Endothelial cell of umbilical vein (primary cell): ENCODE results near the gene WRAP73. TPM values are rescaled to one million over a fixed set of nuclear protein-coding genes. Genes with fewer than 3 reads are reported as not detected.

Experiments
- BruUV-seq: library from RNA; stranded (reverse); fragments of 400-500 nt; replicated peaks from 2 replicates; lab custom pipeline; 2021; lab: Mats Ljungman, UMichigan
- CTCF ChIA-PET: fragments of 300-600, 350-600 bp; sonication (Branson Sonifier 250); formaldehyde crosslinking; loops from one replicate; lab custom pipeline; 2021; ENCODE audit warnings: antibody characterized with exemption, inconsistent platforms; lab: Charles Lee
- POLR2A ChIA-PET: fragments of 300-600, 350-600 bp; sonication (Branson Sonifier 250); formaldehyde crosslinking; loops from one replicate; lab custom pipeline; 2021; ENCODE audit warnings: antibody characterized with exemption, inconsistent platforms; lab: Charles Lee
- DNase-seq: peaks from one replicate; pipeline ENCODE4 v3.0.0-alpha.2; 2011; ENCODE audit warnings: low read depth, low spot score
- FAIRE-seq: peaks from 2 replicates; lab custom pipeline; 2011; peaks lifted over from hg19 to GRCh38; lab: Jason Lieb, UNC
- H2AFZ ChIP-seq: 2 replicates; pipeline ENCODE4 v1.6.0; 2012; ENCODE audit warnings: low read depth, low read length, control low read depth, inconsistent platforms
- H3K27ac ChIP-seq: 2 replicates; pipeline ENCODE4 v1.5.1; 2011; ENCODE audit warnings: low read depth, mild to moderate bottlenecking, control low read depth, low read length, moderate library complexity; ENCODE audit not compliant: insufficient read depth
- H3K27me3 ChIP-seq, 2 experiments: 2 replicates each; pipeline versions ENCODE4 v1.6.0 to v1.6.1; 2011; ENCODE audit warnings: low read length in 2 of 2, mixed read lengths in 1 of 2; ENCODE audit not compliant: control insufficient read depth in 2 of 2, insufficient read depth in 2 of 2
- H3K36me3 ChIP-seq, 2 experiments: 2 replicates in 1 of 2; 3 replicates in 1 of 2; pipeline ENCODE4 v1.5.1; 2011; ENCODE audit warnings: low read length in 2 of 2, mild to moderate bottlenecking in 1 of 2, moderate library complexity in 1 of 2; ENCODE audit not compliant: control insufficient read depth in 2 of 2, insufficient read depth in 2 of 2; ENCODE audit errors: extremely low read depth in 1 of 2
- H3K4me1 ChIP-seq: 3 replicates; pipeline ENCODE4 v1.5.1; 2011; ENCODE audit warnings: mild to moderate bottlenecking, low read length; ENCODE audit not compliant: control insufficient read depth, insufficient read depth; ENCODE audit errors: extremely low read depth
- H3K4me2 ChIP-seq: 2 replicates; pipeline ENCODE4 v1.6.1; 2011; ENCODE audit warnings: low read length, control low read depth, mixed read lengths; ENCODE audit not compliant: insufficient read depth
- H3K4me3 ChIP-seq, 3 experiments: fragments of 200-600 bp in 1 of 3; sonication (generic), shearing (Covaris generic) in 1 of 3; replicated peaks in 1 of 3; 2 replicates each; pipeline ENCODE4 v1.5.1; 2011 to 2016; ENCODE audit warnings: control low read depth in 3 of 3, low read length in 3 of 3, mild to moderate bottlenecking in 2 of 3, inconsistent platforms in 1 of 3, low read depth in 1 of 3, moderate library complexity in 1 of 3; ENCODE audit not compliant: insufficient read depth in 1 of 3
- H3K79me2 ChIP-seq: 2 replicates; pipeline ENCODE4 v1.6.0; 2012; ENCODE audit warnings: low read length, inconsistent platforms; ENCODE audit not compliant: control insufficient read depth, insufficient read depth
- H3K9ac ChIP-seq: replicated peaks from 2 replicates; pipeline ENCODE3; 2011; ENCODE audit warnings: low read length, control low read depth; ENCODE audit not compliant: insufficient read depth; ENCODE audit errors: extremely low read depth
- H3K9me1 ChIP-seq: replicated peaks from 3 replicates; pipeline ENCODE4 v1.6.0; 2011; ENCODE audit warnings: mild to moderate bottlenecking, low read length; ENCODE audit not compliant: control insufficient read depth, insufficient read depth; ENCODE audit errors: extremely low read depth
- H3K9me3 ChIP-seq: replicated peaks from 2 replicates; pipeline ENCODE4 v1.5.1; 2012; ENCODE audit warnings: low read length, inconsistent platforms; ENCODE audit not compliant: control insufficient read depth, insufficient read depth
- H4K20me1 ChIP-seq: replicated peaks from 2 replicates; pipeline ENCODE3; 2011; ENCODE audit warnings: mild to moderate bottlenecking, low read length; ENCODE audit not compliant: control insufficient read depth, insufficient read depth; ENCODE audit errors: extremely low read depth
- EZH2 ChIP-seq: IDR thresholded peaks from 2 replicates; pipeline ENCODE4 v1.6.1; 2012; ENCODE audit warnings: borderline replicate concordance, low read depth, mild to moderate bottlenecking, moderate library complexity, low read length, inconsistent platforms; ENCODE audit not compliant: severe bottlenecking
- FOS ChIP-seq: IDR thresholded peaks from 2 replicates; pipeline ENCODE4 v1.6.1; 2011; ENCODE audit warnings: mild to moderate bottlenecking, low read length, moderate library complexity, borderline replicate concordance; ENCODE audit not compliant: insufficient read depth
- GATA2 ChIP-seq: IDR thresholded peaks from 2 replicates; pipeline ENCODE4 v1.7.0; 2011; ENCODE audit warnings: low read depth, mild to moderate bottlenecking, moderate library complexity, mixed read lengths, low read length; ENCODE audit not compliant: insufficient read length, insufficient read depth
- JUN ChIP-seq: IDR thresholded peaks from 2 replicates; pipeline ENCODE4 v1.6.1; 2011; ENCODE audit warnings: borderline replicate concordance, low read depth; ENCODE audit not compliant: insufficient read length, insufficient read depth
- MYC ChIP-seq: IDR thresholded peaks from one replicate; pipeline ENCODE4 v1.6.1; 2011; ENCODE audit warnings: mild to moderate bottlenecking, low read depth, low read length
- POLR2A ChIP-seq: IDR thresholded peaks from 2 replicates; pipeline ENCODE4 v1.6.1; 2012; ENCODE audit warnings: low read depth, mild to moderate bottlenecking, control low read depth, low read length
- POLR2AphosphoS5 ChIP-seq: IDR thresholded peaks from 2 replicates; pipeline ENCODE4 v1.6.1; 2012; ENCODE audit warnings: low read depth, mild to moderate bottlenecking, control low read depth, low read length, moderate library complexity; ENCODE audit not compliant: insufficient read depth
- dilution Hi-C: fragments of 300-500 bp; cut with MboI; formaldehyde crosslinking; loops from one replicate; pipeline ENCODE4 v1.15.0; 2019; ENCODE audit warnings: low sequenced_read_pairs; ENCODE audit not compliant: extremely low pct_ligation_motif_present
- intact Hi-C: fragments of 100-400 bp; cut with micrococcal nuclease; formaldehyde crosslinking; loops from one replicate; pipeline ENCODE4 v1.10.0; 2022
- polyA plus RNA-seq, 4 experiments: library from polyadenylated mRNA; depleted of rRNA in 3 of 4; stranded (reverse) in 3 of 4; unstranded in 1 of 4; fragments of >200 nt; gene quantifications; 2 replicates each; pipeline versions ENCODE4 v1.2.1 to v1.2.3, GENCODE V29; 2011 to 2012; ENCODE audit warnings: missing spikeins in 1 of 4
- total RNA-seq: library from RNA; stranded (reverse); gene quantifications from 2 replicates; pipeline ENCODE4 v1.2.3, GENCODE V29; 2021
- TF ChIP-seq, protein P1 (sequence below), 2 donors: IDR thresholded peaks; 1 replicate in 1 of 2; 2 replicates in 1 of 2; pipeline ENCODE4 v1.5.1; 2011; ENCODE audit warnings: low read length in 2 of 2, mild to moderate bottlenecking in 2 of 2, moderate library complexity in 2 of 2, control low read depth in 1 of 2, inconsistent platforms in 1 of 2, low read depth in 1 of 2; ENCODE audit not compliant: insufficient read depth in 1 of 2; ENCODE audit errors: extremely low read depth in 1 of 2
- TF ChIP-seq, protein P2 (sequence below): IDR thresholded peaks from 2 replicates; pipeline ENCODE4 v1.6.1; 2011; ENCODE audit not compliant: insufficient read depth, insufficient read length

The WRAP73 gene
- total and polyA plus RNA-seq, 2 donors (not counting 3 experiments of a cell fraction or from before 2014, with no cell fraction given), result 23.0 to 50.7 TPM

DNA sequence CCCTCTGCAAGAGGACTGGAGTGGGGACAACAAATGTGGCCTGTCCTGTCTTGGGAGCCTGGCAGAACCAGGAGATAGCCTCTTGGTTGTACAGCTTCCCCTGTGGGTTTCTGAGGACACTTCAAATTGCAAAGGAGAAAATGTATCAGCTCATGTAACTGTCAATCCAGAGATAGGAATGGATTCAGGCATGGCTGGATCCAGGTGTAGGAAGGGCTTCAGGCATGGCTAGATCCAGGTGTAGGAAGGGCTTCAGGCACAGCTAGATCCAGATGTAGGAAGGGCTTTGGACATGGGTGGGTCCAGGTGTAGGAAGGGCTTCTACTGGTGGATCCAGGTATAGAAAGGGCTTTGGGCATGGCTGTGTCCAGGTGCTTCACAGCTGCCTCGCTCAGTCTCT is 33.3 kb upstream of the WRAP73 start:
- intact Hi-C loops, result no loop called here
- Histone ChIP-seq H4K20me1 (no peaks in the 10 kb centered on the region), H3K9me1 (no peaks in the 10 kb centered on the region), H3K27ac (no peak overlapping the region), H2AFZ (no peak overlapping the region), H3K36me3 (no peaks in the 10 kb centered on the region), H3K9me3 (no peaks in the 10 kb centered on the region), H3K9ac (no peak overlapping the region), H3K27me3 (no peaks in the 10 kb centered on the region), H3K4me1 (no peaks in the 10 kb centered on the region), H3K4me2 (no peak overlapping the region), H3K4me3 (no peak overlapping the region), H3K79me2 (no peaks in the 10 kb centered on the region)
- ChIA-PET POLR2A (no interaction called here), CTCF (interaction anchor here (0.8 to 1.2 kb wide), 2 partner anchors 13 to 41 kb away, joined by 4 read pairs; no protein-coding TSS in a partner anchor)
- dilution Hi-C loops, result no loop called here
- TF ChIP-seq MYC (no peak), FOS (no peak), EZH2 (no peak), GATA2 (no peak), POLR2AphosphoS5 (no peak), JUN (no peak), POLR2A (no peak)
- TF ChIP-seq, protein P1, sequence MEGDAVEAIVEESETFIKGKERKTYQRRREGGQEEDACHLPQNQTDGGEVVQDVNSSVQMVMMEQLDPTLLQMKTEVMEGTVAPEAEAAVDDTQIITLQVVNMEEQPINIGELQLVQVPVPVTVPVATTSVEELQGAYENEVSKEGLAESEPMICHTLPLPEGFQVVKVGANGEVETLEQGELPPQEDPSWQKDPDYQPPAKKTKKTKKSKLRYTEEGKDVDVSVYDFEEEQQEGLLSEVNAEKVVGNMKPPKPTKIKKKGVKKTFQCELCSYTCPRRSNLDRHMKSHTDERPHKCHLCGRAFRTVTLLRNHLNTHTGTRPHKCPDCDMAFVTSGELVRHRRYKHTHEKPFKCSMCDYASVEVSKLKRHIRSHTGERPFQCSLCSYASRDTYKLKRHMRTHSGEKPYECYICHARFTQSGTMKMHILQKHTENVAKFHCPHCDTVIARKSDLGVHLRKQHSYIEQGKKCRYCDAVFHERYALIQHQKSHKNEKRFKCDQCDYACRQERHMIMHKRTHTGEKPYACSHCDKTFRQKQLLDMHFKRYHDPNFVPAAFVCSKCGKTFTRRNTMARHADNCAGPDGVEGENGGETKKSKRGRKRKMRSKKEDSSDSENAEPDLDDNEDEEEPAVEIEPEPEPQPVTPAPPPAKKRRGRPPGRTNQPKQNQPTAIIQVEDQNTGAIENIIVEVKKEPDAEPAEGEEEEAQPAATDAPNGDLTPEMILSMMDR (IDR thresholded peaks at IDR 0.05; ENCODE audit: extremely low read depth in 1 of 2, insufficient read depth in 1 of 2, low read depth in 1 of 2, low read length in 2 of 2), result no peak
- TF ChIP-seq, protein P2, sequence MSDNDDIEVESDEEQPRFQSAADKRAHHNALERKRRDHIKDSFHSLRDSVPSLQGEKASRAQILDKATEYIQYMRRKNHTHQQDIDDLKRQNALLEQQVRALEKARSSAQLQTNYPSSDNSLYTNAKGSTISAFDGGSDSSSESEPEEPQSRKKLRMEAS, result no peak
- FAIRE-seq, result no peak
- DNase-seq, result no peak
- BruUV-seq, result no TSS peak
